ENCODE data around the gene TERF2IP. TPM values are rescaled to one million over a fixed set of nuclear protein-coding genes. Genes with fewer than 3 reads are reported as not detected.

Gene TERF2IP, protein sequence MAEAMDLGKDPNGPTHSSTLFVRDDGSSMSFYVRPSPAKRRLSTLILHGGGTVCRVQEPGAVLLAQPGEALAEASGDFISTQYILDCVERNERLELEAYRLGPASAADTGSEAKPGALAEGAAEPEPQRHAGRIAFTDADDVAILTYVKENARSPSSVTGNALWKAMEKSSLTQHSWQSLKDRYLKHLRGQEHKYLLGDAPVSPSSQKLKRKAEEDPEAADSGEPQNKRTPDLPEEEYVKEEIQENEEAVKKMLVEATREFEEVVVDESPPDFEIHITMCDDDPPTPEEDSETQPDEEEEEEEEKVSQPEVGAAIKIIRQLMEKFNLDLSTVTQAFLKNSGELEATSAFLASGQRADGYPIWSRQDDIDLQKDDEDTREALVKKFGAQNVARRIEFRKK
- 48.7 and 70.1 TPM in 2 replicates for total RNA-seq

DNA sequence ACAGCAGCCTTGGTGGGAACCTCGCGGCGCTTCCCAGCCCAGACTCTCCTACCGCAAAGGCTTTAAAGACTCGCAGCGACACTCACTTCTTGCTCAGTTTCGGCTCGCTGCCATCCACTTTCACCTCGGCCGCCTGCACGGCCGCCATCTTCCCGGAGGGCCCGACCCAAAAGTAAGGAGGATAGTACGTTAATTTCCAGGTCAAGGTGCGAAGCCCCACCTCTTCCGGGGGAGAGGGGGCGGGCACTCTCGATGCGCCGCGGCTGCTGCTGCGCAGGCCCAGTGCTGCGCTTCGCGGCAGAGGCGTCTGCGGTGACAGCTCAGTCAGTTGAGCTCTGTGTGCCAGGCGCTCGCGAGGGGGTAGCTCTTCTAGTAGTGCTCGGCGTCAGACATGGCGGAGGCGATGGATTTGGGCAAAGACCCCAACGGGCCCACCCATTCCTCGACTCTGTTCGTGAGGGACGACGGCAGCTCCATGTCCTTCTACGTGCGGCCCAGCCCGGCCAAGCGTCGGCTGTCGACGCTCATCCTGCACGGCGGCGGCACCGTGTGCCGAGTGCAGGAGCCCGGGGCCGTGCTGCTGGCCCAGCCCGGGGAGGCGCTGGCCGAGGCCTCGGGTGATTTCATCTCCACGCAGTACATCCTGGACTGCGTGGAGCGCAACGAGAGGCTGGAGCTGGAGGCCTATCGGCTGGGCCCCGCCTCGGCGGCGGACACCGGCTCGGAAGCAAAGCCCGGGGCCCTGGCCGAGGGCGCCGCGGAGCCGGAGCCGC is at the start of gene TERF2IP, which contains the start of gene KARS1:
TSS of gene TERF2IP (plus strand) at position 282 of the 773 bp plus-strand sequence. CDS start at position 392, 110 bp downstream.
TSS of gene KARS1 (minus strand) at position 174 of the 773 bp plus-strand sequence. CDS start at position 148, 26 bp downstream.

GRCh38 chr16:75622761-75623605 is 24.6 kb upstream of the TERF2IP start, which contains the start of gene ADAT1:
TSS of gene ADAT1 (minus strand) at chr16:75623281. CDS start at chr16:75620799, 2,482 bp downstream.

GRCh38 chr16:75676909-75677308 is 29.3 kb downstream of the TERF2IP start, which contains the start of gene CPHXL2:
TSS of gene CPHXL2 (minus strand) at chr16:75677009. CDS start at chr16:75676999, 10 bp downstream.

GRCh38 chr16:75701361-75701760 is 53.8 kb downstream of the TERF2IP start, which contains the start of gene DUXB:
TSS of gene DUXB (minus strand) at chr16:75701461. CDS start at chr16:75701418, 43 bp downstream.

Other genes with a start within 250 kb of the TERF2IP start
- 81.5 and 83.0 TPM in 2 replicates for gene CFDP1, start 214.3 kb upstream of the TERF2IP start, total RNA-seq
- gene TMEM170A, start 183.1 kb upstream of the TERF2IP start, total RNA-seq: 19.8 and 44.7 TPM in 2 replicates
- gene CHST6, start 152.3 kb upstream of the TERF2IP start, total RNA-seq: 0.46 and 1.9 TPM in 2 replicates
- not detected in 2 replicates for gene CHST5, start 111.7 kb upstream of the TERF2IP start, total RNA-seq
- 9.9 and 19.2 TPM in 2 replicates for gene TMEM231, start 91.5 kb upstream of the TERF2IP start, total RNA-seq
- 51.1 and 51.6 TPM in 2 replicates for gene GABARAPL2, start 81.4 kb upstream of the TERF2IP start, total RNA-seq
- 62.0 and 68.8 TPM in 2 replicates for gene ADAT1, start 24.5 kb upstream of the TERF2IP start, total RNA-seq
- gene KARS1, start 108 bp upstream of the TERF2IP start, total RNA-seq: 188 and 193 TPM in 2 replicates
- not detected in 2 replicates for gene CPHXL2, start 29.2 kb downstream of the TERF2IP start, total RNA-seq
- not detected in 2 replicates for gene DUXB, start 53.7 kb downstream of the TERF2IP start, total RNA-seq
- not detected in 2 replicates for gene CPHXL, start 78.7 kb downstream of the TERF2IP start, total RNA-seq

Measured in epithelial cell of umbilical artery (primary cell).